CD4-positive, alpha-beta memory T cell (primary cell): ENCODE data around the gene OR6K3. TPM values are rescaled to one million over a fixed set of nuclear protein-coding genes. Genes with fewer than 3 reads are reported as not detected.
"Not testable (repeated sequence)": the region's sequence is repeated elsewhere in the genome, so short reads cannot be mapped to it uniquely, and the experiment has no call there.

Experiments
- CTCF ChIA-PET: fragments of 350-600 bp; sonication (Branson Sonifier 250); formaldehyde crosslinking; loops from one replicate; lab custom pipeline; 2021; ENCODE audit warnings: inconsistent platforms; ENCODE audit not compliant: partially characterized antibody; lab: Charles Lee
- POLR2A ChIA-PET: fragments of 350-600 bp; sonication (Branson Sonifier 250); formaldehyde crosslinking; loops from one replicate; lab custom pipeline; 2021; ENCODE audit not compliant: partially characterized antibody; lab: Charles Lee
- DNase-seq, 5 donors: peaks; one replicate each; pipeline versions ENCODE4 v3.0.0 to v3.0.0-alpha.2; 2020 to 2022; ENCODE audit warnings: mixed read lengths in 1 of 5
- H3K27ac ChIP-seq: one replicate; pipeline ENCODE4 v1.7.0; 2013; ENCODE audit warnings: low read depth, low read length
- H3K27me3 ChIP-seq: 2 replicates; pipeline ENCODE4 v1.7.0; 2013; ENCODE audit warnings: mild to moderate bottlenecking, low read length, moderate library complexity; ENCODE audit not compliant: insufficient read depth
- H3K36me3 ChIP-seq: 2 replicates; pipeline ENCODE4 v1.7.0; 2013; ENCODE audit warnings: mild to moderate bottlenecking, low read length, moderate library complexity; ENCODE audit not compliant: insufficient read depth
- H3K4me1 ChIP-seq: 2 replicates; pipeline ENCODE4 v1.7.0; 2013; ENCODE audit warnings: mild to moderate bottlenecking, low read length, moderate library complexity; ENCODE audit not compliant: insufficient read depth
- H3K4me3 ChIP-seq, 2 donors: one replicate each; pipeline ENCODE4 v1.7.0; 2013; ENCODE audit warnings: low read length in 2 of 2, mild to moderate bottlenecking in 1 of 2
- H3K9me3 ChIP-seq, 2 donors: one replicate each; pipeline ENCODE4 v1.7.0; 2013; ENCODE audit warnings: low read length in 2 of 2, control low read depth in 1 of 2; ENCODE audit not compliant: control insufficient read depth in 1 of 2
- H3K27ac Mint-ChIP-seq, 7 donors: one replicate each; pipeline ENCODE4 v1.8.0; 2020 to 2021; ENCODE audit warnings: mixed read lengths in 7 of 7, mild to moderate bottlenecking in 6 of 7, inconsistent platforms in 3 of 7, moderate library complexity in 3 of 7
- H3K27me3 Mint-ChIP-seq, 2 donors: one replicate each; pipeline ENCODE4 v1.8.0; 2020 to 2021; ENCODE audit warnings: mixed read lengths in 2 of 2
- H3K36me3 Mint-ChIP-seq, 2 donors: one replicate each; pipeline ENCODE4 v1.8.0; 2020 to 2021; ENCODE audit warnings: mixed read lengths in 2 of 2, inconsistent platforms in 1 of 2, mild to moderate bottlenecking in 1 of 2
- H3K4me1 Mint-ChIP-seq, 4 donors: one replicate each; pipeline ENCODE4 v1.8.0; 2020 to 2021; ENCODE audit warnings: mixed read lengths in 4 of 4, mild to moderate bottlenecking in 1 of 4
- H3K4me3 Mint-ChIP-seq, 8 donors: one replicate each; pipeline ENCODE4 v1.8.0; 2020 to 2021; ENCODE audit warnings: mixed read lengths in 8 of 8, mild to moderate bottlenecking in 7 of 8, moderate library complexity in 6 of 8, inconsistent platforms in 3 of 8
- H3K9me3 Mint-ChIP-seq, 8 donors: one replicate each; pipeline ENCODE4 v1.8.0; 2020 to 2021; ENCODE audit warnings: mixed read lengths in 8 of 8, mild to moderate bottlenecking in 5 of 8, inconsistent platforms in 3 of 8, moderate library complexity in 1 of 8
- intact Hi-C: fragments of 100-400 bp; cut with micrococcal nuclease; formaldehyde crosslinking; loops from one replicate; pipeline ENCODE4 v1.15.1; 2023
- polyA plus RNA-seq, 2 donors: library from polyadenylated mRNA; unstranded; fragments of 300-500 nt; fragmentation: Illumina TruSeq; gene quantifications; one replicate each; pipeline ENCODE4 v1.2.3, GENCODE V29; 2021
- total RNA-seq, 2 experiments: library from RNA; stranded (reverse); gene quantifications; one replicate each; pipeline ENCODE4 v1.2.3, GENCODE V29; 2021

The OR6K3 gene
- total and polyA plus RNA-seq, 4 experiments from 2014 or later = not detected

DNA sequence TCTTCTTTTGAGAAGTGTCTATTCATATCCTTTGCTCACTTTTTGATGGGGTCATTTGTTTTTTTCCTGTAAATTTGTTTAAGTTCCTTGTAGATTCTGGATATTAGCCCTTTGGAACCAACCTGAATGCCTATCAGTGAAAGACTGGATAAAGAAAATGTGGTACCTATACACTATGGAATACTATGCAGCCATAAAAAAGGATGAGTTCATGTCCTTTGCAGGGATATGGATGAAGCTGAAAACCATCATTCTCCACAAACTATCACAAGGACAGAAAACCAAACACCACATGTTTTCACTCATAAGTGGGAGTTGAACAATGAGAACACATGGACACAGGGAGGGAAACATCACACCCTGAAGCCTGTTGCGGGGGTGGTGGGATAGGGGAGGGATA, 32.2 kb downstream of the OR6K3 start:
- POLR2A ChIA-PET, DNase-seq, H3K9me3 Mint-ChIP-seq, H3K36me3 Mint-ChIP-seq, H3K27me3 ChIP-seq, H3K4me1 Mint-ChIP-seq, intact Hi-C loops, H3K4me3 Mint-ChIP-seq, H3K27ac Mint-ChIP-seq, H3K27ac ChIP-seq, H3K4me1 ChIP-seq, CTCF ChIA-PET, H3K36me3 ChIP-seq, H3K9me3 ChIP-seq, H3K4me3 ChIP-seq: not testable (repeated sequence)
- peaks cover 18 to 22% of the 10 kb centered on the region in 2 donors for H3K27me3 Mint-ChIP-seq

DNA sequence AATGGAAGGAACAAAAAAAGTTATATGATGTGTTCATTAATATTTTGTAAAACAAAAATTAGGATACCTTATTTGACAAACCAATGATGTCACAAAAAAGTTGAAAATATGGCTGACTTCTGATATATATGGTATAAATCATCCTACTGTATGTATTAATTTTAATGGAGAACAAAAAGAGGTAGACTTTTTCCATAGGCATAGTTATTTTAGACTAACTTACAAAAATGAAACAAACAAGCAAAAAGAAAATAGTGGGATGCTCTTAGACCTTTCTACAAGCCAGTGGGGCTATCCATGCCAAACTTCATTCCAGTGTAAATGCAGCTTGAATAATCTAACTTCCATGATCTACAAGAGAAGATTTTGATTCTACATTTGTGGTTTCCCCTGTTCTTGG, 33.5 kb downstream of the OR6K3 start:
- H3K27ac ChIP-seq = no peak overlapping the region
- intact Hi-C loops = no loop called here
- CTCF ChIA-PET = no interaction called here

DNA sequence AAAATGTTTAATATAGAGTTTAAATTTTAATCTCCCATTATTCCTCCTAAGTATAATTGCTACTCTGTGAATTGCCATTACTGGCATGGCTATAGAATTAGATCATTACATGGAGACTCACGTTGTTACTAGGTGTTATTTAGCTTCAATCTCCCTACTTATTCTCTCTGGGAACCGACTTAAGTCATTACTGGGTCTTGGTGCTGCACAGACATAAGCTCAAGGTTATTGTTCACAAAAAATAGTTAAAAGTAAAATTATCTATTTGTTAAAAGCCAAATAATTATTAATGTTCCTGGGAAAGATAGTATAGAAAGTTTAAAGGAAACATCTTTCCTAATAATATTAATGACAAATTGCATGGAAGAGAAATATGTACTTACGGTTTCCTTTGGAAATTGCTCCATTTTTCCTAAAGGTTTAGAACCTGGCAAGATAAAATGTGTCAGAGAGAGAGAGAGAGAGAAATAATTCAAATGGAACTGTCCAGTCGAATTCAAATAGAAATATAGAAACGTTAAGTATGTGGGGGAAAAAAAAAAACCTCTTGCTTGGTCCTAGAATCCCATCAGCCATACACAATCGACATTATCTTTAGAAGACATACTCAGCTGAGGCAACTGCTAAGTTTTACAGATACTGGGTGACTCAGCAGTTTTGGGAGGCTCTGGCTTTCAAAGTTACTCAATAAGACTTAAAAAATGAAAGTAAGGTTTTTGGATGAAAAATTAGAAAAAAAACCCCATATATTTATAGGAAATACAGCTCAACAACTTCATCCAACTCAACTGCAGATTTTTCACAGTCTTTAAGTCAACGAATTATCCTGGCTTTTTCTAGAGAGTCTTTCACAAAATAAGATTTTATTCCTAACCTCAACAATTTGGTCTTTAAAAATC, 34.2 kb downstream of the OR6K3 start, which contains the start of gene SPTA1:
Gene SPTA1, minus strand, starts transcription at position 605 of the 899 bp plus-strand sequence. Its CDS starts 198 bp downstream, at position 407.
- intact Hi-C loops = no loop called here
- H3K4me1 Mint-ChIP-seq = no peaks in the 10 kb centered on the region
- no peak for DNase-seq
- POLR2A ChIA-PET = no interaction called here
- H3K27ac Mint-ChIP-seq = no peak within 1 kb of the TSS
- H3K9me3 ChIP-seq = no peaks in the 10 kb centered on the region
- H3K27ac ChIP-seq = no peak within 1 kb of the TSS
- H3K27me3 Mint-ChIP-seq = peaks cover 20 to 24% of the 10 kb centered on the region in 2 donors
- no peak within 1 kb of the TSS for H3K4me3 ChIP-seq
- H3K4me3 Mint-ChIP-seq = no peak within 1 kb of the TSS
- H3K36me3 Mint-ChIP-seq = no peaks in the 10 kb centered on the region
- CTCF ChIA-PET = no interaction called here
- no peaks in the 10 kb centered on the region for H3K4me1 ChIP-seq
- H3K27me3 ChIP-seq = no peaks in the 10 kb centered on the region
- no peaks in the 10 kb centered on the region for H3K36me3 ChIP-seq
- peaks cover 0 to 3% (median 0%) of the 10 kb centered on the region in 8 donors for H3K9me3 Mint-ChIP-seq

More for the DNA sequence above, 33.5 kb downstream of the OR6K3 start:
- H3K27me3 ChIP-seq = no peaks in the 10 kb centered on the region
- H3K36me3 Mint-ChIP-seq = no peaks in the 10 kb centered on the region
- H3K9me3 ChIP-seq = no peaks in the 10 kb centered on the region
- H3K4me1 Mint-ChIP-seq = no peaks in the 10 kb centered on the region
- H3K36me3 ChIP-seq = no peaks in the 10 kb centered on the region
- H3K4me3 ChIP-seq = no peak overlapping the region
- no peaks in the 10 kb centered on the region for H3K4me1 ChIP-seq
- POLR2A ChIA-PET = no interaction called here
- peaks cover 0 to 3% (median 0%) of the 10 kb centered on the region in 8 donors for H3K9me3 Mint-ChIP-seq
- peaks cover 20 to 24% of the 10 kb centered on the region in 2 donors for H3K27me3 Mint-ChIP-seq
- DNase-seq = no peak
- H3K27ac Mint-ChIP-seq = no peak overlapping the region
- no peak overlapping the region for H3K4me3 Mint-ChIP-seq

DNA sequence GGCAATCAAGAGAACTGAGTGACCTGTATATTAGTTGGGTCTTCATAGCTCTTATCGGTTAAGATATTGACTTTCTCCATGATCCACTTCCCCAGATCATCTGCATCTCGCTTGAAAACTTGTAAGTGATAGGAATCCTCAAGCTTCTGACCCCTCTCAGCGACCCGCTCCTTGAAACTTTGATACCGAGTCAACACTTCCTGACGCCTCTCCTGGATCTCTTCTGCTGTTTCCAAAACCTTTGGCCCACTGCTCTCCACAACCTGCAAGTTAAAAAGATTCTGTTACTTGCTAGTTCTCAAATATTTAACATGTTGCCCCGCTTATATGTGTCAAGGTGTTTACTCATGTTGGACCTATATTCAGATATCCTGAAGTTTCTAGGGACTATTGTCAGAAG, 35.4 kb downstream of the OR6K3 start:
- Mint-ChIP-seq H3K9me3 (peaks cover 0 to 2% (median 0%) of the 10 kb centered on the region in 8 donors), H3K4me1 (no peaks in the 10 kb centered on the region), H3K27ac (no peak overlapping the region)

DNA sequence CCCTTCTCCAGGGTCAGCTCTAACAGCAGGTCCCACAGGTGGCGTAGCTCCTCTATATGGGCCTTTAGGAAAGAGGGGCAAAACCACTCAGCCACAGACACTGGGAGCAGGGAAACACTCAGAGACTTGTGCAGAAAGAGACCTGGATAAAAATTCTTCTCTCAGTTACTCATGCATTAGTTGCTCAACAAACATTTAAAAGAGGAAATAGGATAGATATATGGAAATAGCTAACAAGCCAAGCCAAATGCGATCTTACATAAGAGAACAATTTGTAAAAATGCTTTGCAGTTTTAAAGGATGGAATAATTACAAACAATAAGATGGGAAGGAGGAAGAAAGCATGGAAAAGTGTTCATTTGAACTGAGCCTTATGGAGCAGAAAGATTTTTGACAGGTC, 38.9 kb downstream of the OR6K3 start:
- no peak overlapping the region for H3K4me3 ChIP-seq
- H3K4me1 ChIP-seq = no peaks in the 10 kb centered on the region
- Mint-ChIP-seq H3K27ac (no peak overlapping the region), H3K36me3 (no peaks in the 10 kb centered on the region), H3K4me1 (peaks cover 0 to 1% (median 0%) of the 10 kb centered on the region in 4 donors), H3K27me3 (peaks cover 17 to 20% of the 10 kb centered on the region in 2 donors), H3K9me3 (peaks cover 0 to 2% (median 0%) of the 10 kb centered on the region in 8 donors), H3K4me3 (no peak overlapping the region)
- no peaks in the 10 kb centered on the region for H3K27me3 ChIP-seq
- H3K9me3 ChIP-seq = no peaks in the 10 kb centered on the region
- no peaks in the 10 kb centered on the region for H3K36me3 ChIP-seq
- CTCF ChIA-PET = no interaction called here
- POLR2A ChIA-PET = no interaction called here
- intact Hi-C loops = no loop called here
- no peak overlapping the region for H3K27ac ChIP-seq
- DNase-seq = no peak

More for the DNA sequence above, 35.4 kb downstream of the OR6K3 start:
- H3K9me3 ChIP-seq = no peaks in the 10 kb centered on the region
- no peaks in the 10 kb centered on the region for H3K27me3 ChIP-seq
- Mint-ChIP-seq H3K27me3 (peaks cover 21 to 24% of the 10 kb centered on the region in 2 donors), H3K36me3 (no peaks in the 10 kb centered on the region), H3K4me3 (no peak overlapping the region)
- ChIA-PET CTCF (no interaction called here), POLR2A (no interaction called here)
- H3K27ac ChIP-seq = no peak overlapping the region
- intact Hi-C loops = no loop called here
- no peaks in the 10 kb centered on the region for H3K36me3 ChIP-seq
- no peak overlapping the region for H3K4me3 ChIP-seq
- no peaks in the 10 kb centered on the region for H3K4me1 ChIP-seq
- no peak for DNase-seq

DNA sequence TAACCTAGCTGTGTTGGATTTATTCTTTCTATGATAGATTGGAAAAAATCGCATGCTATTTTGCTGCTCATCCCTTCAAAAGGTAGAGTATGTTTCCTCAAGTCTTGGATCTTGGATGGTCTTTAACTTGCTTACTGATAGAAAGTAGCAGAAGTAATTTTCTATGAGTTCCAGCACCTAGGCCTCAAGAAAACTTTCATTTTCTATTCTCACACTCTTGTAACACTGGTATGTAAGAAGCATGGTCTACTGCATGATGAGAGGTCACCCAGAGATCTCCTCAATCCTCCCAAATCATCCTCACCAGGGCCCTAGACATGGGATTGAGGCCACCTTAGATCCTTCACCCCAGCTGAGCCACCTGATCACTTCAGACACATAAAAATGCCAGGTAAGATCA, 41.2 kb downstream of the OR6K3 start:
- CTCF ChIA-PET = no interaction called here

DNA sequence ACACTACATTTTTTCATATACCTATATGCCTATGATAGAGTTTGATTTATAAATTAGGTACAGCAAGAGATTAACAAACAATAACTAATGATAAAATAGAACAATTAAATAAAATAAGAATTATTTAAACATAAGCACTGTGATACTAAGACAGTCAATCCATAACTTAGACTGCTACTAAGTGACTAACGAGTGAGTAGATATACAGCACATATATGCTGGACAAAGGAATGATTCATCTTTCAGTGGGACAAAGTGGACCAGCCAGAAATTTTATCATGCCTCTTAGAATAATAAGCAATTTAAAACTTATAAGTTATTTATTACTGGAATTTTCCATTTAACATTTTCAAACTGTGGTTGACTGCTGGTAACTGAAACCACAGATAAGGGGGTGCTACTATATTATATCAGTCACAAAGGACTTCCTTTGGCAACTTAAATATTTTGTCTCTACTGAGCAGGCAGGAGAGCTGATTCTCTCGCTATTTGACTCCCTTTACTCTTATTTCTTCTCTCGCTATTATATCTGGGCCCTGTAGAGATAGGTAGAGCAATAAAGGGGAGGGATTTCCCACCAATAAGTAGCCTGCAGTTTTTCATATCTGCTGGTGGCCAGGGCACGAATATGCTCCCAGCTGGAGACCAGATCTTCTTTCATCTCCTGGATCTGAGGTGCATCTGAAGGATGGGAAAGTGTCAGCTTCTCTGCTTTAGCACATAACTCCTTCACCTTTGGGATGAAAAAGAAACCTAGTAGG, 44.8 kb downstream of the OR6K3 start:
- intact Hi-C loops = no loop called here
- H3K4me1 Mint-ChIP-seq = peaks cover 0 to 1% (median 0%) of the 10 kb centered on the region in 4 donors
- ChIA-PET POLR2A (no interaction called here), CTCF (no interaction called here)
- DNase-seq = no peak
- H3K27me3 Mint-ChIP-seq = peaks cover 8 to 15% of the 10 kb centered on the region in 2 donors
- Histone ChIP-seq H3K27ac (no peak overlapping the region), H3K27me3 (no peaks in the 10 kb centered on the region), H3K9me3 (no peaks in the 10 kb centered on the region), H3K4me1 (peaks cover 3% of the 10 kb centered on the region), H3K36me3 (no peaks in the 10 kb centered on the region), H3K4me3 (no peak overlapping the region)
- H3K36me3 Mint-ChIP-seq = no peaks in the 10 kb centered on the region
- no peak overlapping the region for H3K4me3 Mint-ChIP-seq
- peak overlapping the region in 1 of 7 donors; percentile 9 for H3K27ac Mint-ChIP-seq
- peaks cover 0 to 2% (median 0%) of the 10 kb centered on the region in 8 donors for H3K9me3 Mint-ChIP-seq

More for the DNA sequence above, 41.2 kb downstream of the OR6K3 start:
- Mint-ChIP-seq H3K4me1 (peaks cover 0 to 1% (median 0%) of the 10 kb centered on the region in 4 donors), H3K9me3 (peaks cover 0 to 2% (median 0%) of the 10 kb centered on the region in 8 donors), H3K27ac (no peak overlapping the region), H3K36me3 (no peaks in the 10 kb centered on the region), H3K4me3 (no peak overlapping the region), H3K27me3 (peaks cover 12 to 15% of the 10 kb centered on the region in 2 donors)
- intact Hi-C loops = no loop called here
- Histone ChIP-seq H3K27me3 (no peaks in the 10 kb centered on the region), H3K4me1 (peaks cover 3% of the 10 kb centered on the region), H3K4me3 (no peak overlapping the region), H3K36me3 (no peaks in the 10 kb centered on the region), H3K27ac (no peak overlapping the region), H3K9me3 (no peaks in the 10 kb centered on the region)
- POLR2A ChIA-PET = no interaction called here
- DNase-seq = no peak
